Activated gamma-delta T cell (primary cell): ENCODE data around the gene TTBK1.
"Not testable (repeated sequence)": the region's sequence is repeated elsewhere in the genome, so short reads cannot be mapped to it uniquely, and the experiment has no call there.

Experiments used
- DNase-seq: peaks from one replicate; lab custom pipeline; 2025; lab: John Stamatoyannopoulos, UW

TTBK1 gene

DNA sequence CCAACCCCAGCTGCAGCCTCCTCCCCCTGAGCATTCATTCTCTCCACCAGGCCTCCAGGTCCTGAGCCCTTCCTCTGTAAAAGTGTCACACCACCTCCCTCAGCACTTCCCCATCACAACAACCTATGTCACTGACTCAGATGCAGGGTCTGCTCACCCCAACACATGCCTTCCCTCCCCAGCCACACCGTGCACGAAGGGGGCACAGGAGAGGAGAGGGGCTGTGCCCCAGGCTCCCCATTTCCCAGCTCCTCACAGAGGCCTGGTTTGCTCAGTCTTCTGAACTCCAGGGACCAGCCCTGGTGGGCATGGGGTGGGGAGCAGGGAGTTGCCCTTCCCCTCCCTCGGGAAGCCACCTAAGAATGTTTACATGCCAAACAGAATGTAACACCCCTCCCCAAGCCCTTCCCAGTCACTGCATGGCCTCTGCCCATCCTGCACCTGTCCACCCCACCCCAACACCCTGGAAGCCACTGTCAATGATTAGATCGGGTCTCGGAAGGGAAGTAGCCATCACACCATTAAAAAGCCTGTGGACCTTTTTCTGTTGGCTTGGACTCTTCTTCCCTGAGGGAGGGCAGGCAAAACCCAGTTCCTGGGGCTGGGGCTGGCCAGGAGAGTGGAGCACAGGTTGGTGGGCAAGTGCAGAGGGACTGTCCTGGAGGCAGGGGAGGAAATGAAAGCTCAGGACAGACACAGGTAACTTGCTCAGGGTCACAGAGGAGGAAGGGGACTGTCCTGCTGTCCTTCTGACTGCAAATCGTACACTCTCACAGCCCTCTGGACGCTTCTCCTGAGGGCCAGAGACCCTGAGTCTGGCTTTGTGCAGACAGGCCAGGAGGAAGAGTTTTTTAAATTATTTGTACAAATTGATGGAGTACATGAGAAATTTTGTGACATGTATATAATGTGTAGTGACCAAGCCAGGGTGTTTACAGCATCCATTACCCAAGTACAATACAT lies 44.7 kb downstream of the TTBK1 start:
- DNase-seq: no peak

DNA sequence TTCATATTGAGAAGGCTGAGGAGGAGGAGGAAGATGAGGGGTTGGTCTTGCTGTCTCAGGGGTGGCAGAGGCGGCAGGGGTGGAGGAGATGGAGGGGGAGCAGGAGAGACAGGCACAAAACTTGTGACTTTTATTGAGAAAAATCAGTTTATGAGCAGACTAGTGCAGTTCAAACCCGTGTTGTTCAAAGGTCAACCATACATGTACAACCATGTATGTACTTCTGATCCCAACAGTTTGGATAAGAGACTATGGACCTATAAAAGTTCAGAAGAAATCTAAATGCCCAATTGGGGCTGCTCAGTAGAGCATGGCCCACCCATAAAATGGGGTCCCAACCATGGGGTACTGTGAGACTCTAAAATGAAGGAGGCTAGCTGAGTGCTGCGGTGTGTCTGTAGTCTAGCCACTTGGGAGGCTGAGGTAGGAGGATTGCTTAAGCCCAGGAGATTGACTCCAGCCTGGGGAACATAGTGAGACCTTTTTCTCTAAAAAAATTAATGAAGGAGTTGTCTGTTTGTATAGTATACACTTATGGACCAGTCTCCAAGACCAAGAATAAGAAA lies 47.1 kb downstream of the TTBK1 start:
- DNase-seq: no peak

DNA sequence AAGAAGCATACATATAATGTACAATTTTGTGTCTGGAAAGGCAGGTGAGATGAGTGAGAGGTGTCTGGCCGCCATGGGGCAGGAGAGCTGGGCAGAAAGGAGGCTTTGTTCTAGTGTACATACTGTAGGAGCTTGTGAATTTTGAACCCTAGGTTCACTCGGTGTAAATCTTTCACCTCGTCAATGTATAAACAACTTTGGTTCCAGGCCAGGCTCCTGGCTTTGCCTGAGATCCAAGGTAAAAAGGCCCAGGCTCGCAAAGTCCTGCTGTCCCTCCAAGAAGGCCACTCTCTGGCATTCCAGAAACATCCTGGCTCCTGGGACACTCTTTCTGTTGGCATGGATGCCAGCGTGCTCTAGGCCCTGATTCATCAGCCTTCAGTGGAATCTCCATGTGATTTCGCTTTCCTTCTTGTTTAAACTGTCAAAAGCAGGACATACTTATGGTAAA lies 47.6 kb downstream of the TTBK1 start:
- no peak for DNase-seq

DNA sequence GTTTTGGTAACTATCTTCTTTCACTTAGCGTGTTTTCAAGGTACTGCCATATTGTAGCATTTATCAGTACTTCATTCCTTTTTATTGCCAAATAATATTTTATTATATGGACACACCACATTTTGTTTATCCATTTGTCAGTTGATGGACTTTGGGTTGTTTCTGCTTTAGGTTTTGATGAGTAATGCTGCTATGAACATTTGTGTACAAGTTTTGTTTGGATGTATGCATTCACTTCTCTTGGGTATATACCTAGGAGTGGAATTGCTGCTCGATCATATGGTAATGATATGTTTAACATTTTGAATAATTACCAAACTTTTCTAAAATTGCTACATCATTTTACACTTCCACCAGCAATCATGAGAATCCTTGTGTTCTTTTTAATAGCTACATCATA lies 48.4 kb downstream of the TTBK1 start:
- DNase-seq: no peak

DNA sequence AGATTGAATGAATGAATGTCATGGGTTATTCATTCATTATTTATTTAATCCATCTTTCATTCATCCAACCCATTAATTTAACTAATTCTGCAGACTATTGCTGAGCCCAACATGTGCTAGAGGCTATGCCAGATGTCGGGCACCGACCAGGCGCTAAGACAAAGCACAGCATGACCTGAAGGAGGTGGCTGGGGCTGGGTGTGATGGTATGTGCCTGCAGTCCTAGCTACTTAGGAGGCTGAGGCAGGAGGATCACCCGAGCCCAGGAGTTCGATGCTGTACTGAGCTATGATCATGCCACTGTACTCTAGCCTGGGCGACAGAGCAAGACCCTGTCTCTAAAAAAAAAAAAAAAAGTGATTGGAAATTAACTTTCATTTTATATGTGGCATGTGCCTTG lies 49.1 kb downstream of the TTBK1 start:
- no peak for DNase-seq

DNA sequence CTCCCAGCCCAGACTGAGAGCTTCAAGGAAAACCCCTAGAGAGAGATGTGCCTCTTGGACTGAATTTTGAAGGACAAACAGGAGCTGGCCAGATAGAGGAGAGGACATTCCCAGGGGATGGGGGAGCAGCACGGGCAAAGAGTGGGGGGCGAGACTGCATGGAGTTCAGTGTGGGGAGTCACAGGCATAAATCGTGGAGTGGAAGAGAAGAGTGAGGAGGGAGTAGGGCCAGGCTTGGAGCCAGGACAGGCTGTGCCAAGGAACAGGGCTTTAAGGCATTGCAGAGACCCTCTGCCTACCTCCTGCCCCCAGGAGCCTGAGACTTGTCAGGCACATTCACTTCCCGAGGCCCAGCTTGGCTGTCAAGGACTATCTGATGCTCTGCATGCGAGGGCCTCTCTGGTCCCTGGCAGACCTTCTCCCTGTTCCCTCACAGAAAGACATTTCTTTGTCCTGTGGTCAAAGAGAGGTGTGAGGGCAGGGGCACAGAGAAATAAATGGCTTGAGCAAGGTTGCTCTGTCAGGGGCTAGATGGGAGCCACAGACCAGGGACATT lies 49.6 kb downstream of the TTBK1 start:
- DNase-seq: no peak

DNA sequence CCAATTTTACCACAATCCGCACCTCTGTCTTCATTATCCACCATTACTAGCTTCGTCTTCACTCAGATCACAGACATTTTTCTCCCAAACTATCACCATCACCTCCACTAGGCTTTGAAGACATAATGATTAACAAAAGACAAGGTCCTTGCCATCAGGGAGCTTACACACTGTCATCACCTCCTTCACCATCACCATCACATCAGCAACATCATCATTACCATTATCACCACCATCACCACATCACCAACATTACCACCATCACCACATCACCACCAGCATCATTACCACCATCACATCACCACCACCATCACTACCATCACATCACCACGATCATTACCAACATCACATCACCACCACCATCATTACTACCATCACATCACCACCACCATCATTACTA lies 50.4 kb downstream of the TTBK1 start:
- no peak for DNase-seq

DNA sequence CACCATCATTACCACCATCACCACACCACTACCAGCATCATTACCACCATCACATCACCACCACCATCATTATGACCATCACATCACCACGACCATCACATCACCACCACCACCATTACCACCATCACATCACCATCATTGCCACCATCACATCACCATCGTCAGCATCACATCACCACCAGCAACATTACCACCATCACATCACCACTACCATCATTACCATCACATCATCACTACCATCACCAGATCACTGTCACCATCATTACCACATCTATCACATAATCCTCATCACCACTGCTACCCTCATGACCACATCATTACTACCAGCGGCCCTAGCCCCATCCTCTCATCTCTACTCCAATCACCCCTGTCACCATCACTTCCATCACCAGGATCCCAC lies 51.3 kb downstream of the TTBK1 start:
- no peak for DNase-seq

DNA sequence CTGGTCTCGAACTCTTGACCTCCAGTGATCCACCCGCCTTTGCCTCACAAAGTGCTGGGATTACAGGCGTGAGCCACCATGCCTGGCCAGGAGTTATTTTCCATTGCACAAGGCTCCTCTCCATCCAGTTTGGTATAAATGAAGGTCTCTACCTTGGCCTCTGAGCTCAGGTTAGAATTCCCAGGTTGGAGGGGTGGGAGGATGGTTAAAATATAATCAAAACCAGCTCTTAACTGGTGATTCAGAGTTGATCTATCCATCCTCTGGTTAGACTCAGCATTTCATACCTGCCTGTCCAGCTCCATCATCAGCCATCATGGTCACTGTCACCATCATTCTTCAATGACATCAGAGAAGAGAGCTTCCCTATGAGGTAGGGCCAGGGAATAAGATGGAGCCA lies 52.2 kb downstream of the TTBK1 start:
- no peak for DNase-seq

DNA sequence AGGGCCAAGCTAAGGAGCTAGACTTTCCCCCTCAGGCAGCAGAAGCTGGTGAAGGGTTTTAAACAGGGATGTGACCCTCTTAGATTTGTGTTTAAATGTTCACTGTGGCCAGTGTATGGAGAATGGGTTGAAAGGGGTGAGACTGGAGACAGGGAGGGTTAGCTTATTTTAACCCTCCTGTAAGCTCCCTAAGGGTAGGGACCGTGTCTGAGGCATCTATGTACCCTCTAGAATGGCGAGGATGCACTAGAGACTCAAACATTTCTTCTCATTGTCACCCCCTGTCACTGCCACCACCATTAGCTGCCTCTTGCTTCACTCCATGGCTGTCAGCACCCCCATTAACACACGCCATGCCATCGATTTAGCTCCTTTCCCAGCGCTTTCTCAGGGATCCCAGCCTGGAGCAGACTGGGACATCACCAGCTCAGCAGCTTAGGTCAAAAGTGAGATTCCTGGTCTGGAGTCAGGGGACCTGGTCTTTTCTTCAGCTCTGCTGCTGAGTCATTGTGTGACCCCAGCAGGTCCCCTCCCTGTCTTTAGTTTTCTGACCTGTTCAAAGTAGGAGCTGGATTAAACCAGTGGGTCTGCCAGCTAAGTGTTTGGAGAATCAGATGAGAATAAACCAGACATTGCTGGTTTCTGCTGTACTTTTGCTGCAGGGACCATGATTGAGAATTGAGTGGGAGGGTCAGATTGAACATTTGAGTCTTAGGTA lies 53.7 kb downstream of the TTBK1 start:
- DNase-seq: no peak

DNA sequence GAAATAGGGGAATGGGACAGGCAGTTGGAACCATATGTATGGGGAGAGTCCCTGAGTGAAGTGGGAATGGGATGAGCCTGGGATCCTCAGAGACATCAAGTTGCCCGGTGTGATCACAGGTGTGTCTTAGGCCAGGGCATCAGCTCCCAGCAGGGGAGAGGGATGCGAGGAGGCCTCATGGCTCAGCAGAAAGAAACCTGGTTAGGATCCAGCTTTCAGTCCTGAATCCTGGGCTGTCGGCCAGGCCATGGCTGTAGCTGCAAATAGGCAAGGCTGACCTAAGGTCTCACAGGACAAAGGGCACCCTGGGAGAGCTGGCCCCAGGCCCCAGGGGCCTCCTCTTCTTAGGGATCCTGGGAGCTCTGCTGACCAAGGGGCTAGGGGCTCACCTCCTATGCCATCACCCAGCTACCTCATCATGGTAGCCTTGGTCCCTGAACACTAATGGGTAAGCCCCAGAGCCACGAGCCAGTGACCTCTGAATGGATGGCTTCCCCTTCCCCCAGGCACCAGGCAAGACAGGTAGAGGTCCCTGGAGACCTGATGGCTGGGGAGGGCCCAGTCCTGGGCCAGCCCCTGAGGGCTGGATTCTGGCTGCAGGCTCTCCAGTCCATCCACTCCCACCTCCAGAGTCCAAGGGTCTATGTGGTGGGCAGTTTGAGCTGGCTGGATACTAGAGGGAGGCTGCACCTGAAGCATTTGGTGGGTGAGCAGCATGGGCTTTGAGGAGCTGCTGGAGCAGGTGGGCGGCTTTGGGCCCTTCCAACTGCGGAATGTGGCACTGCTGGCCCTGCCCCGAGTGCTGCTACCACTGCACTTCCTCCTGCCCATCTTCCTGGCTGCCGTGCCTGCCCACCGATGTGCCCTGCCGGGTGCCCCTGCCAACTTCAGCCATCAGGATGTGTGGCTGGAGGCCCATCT lies 54.6 kb downstream of the TTBK1 start, which contains the start of gene SLC22A7:
Gene SLC22A7, plus strand, starts transcription at position 617 of the 921 bp plus-strand sequence. Its CDS starts 99 bp downstream, at position 716.
- no peak for DNase-seq

DNA sequence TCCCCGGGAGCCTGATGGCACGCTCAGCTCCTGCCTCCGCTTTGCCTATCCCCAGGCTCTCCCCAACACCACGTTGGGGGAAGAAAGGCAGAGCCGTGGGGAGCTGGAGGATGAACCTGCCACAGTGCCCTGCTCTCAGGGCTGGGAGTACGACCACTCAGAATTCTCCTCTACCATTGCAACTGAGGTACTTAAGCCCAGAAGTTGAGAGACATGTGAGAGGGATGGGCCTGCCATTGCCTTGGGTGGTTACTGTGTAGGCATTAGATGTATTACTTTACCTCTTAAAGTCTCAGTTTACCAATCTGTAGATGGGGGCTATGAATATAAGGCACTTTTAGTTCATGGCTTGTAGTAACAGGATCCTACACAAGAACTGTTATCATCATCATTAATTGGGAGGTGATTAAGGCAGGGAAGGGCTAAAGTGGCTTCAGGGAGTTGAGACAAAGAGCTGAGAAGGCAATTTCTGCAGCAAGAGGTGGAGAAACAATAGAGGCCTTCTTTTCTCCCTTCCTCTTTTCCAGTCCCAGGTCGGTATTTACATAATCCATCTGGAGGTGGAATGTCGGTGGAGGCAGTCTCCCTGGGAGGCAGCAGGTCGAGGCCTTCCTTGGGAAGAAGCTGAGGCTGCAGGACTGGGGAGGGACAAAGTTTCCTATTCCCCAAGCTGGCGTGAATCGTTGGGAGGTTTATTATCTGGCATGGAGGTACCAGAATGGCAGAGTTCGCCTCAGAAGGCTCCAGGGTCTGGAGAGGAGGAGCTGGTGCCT lies 55.5 kb downstream of the TTBK1 start:
- no peak for DNase-seq

DNA sequence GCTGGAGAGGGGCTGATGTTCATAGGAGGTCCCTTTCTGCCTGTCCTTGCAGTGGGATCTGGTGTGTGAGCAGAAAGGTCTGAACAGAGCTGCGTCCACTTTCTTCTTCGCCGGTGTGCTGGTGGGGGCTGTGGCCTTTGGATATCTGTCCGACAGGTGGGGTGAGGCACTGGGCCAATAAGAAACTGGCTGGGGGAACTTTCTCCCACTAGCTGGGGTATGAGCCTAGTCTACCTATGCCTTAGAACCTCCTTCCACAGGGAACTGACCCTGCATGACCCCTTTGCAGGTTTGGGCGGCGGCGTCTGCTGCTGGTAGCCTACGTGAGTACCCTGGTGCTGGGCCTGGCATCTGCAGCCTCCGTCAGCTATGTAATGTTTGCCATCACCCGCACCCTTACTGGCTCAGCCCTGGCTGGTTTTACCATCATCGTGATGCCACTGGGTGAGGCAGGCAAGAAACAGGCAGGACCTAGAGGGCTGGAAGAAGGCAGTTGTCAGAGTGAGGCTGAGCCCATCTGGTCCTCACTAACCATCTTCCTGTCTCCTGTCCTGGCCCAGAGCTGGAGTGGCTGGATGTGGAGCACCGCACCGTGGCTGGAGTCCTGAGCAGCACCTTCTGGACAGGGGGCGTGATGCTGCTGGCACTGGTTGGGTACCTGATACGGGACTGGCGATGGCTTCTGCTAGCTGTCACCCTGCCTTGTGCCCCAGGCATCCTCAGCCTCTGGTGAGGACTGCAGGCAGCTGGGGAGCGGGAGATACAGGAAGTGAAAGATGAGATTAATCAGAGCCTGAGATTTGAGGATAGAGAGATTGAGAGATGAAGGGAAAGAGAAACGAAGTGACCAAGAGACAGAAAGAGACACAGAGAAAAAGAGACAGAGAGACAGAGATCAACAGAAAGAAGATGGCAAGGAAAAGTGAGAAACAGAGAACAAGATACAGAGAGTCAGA lies 56.3 kb downstream of the TTBK1 start:
- DNase-seq: no peak

DNA sequence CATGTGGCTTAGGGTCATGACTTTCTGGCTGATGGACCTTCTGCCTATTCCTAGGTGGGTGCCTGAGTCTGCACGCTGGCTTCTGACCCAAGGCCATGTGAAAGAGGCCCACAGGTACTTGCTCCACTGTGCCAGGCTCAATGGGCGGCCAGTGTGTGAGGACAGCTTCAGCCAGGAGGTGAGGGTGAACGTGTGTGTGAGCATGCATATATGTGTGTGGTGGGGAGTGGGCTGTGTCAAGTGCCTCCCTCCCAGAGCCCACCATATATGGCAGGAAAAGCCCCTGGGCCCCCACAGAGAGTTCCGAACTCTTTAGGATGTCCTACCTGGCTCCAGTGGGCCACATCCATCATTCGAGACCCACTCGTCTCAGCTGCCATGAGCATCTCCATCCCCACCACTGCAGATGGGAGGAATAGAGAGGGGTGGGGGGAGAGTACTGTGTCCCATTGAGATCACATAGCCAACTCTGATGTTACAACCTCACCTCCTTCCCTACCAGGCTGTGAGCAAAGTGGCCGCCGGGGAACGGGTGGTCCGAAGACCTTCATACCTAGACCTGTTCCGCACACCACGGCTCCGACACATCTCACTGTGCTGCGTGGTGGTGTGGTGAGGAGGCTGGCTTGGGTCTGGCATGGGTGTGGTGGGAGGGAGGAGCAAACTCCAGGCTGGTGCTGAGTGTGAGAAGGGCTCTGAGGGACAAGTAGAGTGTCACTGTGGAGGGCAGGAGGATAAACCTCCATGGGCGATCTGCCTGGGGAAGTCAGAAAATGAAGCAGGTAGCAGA lies 58.0 kb downstream of the TTBK1 start:
- DNase-seq: no peak

DNA sequence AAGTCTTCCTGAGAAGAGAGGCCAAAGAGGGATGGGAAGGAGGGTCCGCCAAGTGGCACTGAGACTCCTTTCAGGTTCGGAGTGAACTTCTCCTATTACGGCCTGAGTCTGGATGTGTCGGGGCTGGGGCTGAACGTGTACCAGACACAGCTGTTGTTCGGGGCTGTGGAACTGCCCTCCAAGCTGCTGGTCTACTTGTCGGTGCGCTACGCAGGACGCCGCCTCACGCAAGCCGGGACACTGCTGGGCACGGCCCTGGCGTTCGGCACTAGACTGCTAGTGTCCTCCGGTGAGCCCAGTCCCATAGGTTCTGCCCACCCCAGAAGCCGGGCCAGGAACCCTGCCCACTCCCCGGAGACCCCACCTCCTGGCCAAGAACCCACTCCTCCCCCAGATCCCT lies 58.8 kb downstream of the TTBK1 start:
- DNase-seq: no peak

DNA sequence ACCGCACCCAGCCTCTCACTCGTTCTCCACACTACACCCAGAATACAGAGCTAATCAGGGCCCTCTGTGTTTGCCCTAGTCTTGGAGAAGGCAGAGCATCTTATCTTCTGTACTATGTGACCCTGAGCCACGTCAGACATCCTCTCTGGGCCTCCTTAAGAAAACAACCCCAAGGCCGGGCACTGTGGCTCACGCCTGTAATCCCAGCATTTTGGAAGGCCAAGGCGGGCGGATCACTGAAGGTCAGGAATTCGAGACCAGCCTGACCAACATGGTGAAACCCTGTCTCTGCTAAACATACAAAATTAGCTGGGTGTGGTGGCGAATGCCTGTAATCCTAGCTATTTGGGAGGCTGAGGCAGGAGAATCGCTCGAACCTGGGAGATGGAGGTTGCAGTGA lies 59.7 kb downstream of the TTBK1 start:
- not testable (repeated sequence) for DNase-seq

DNA sequence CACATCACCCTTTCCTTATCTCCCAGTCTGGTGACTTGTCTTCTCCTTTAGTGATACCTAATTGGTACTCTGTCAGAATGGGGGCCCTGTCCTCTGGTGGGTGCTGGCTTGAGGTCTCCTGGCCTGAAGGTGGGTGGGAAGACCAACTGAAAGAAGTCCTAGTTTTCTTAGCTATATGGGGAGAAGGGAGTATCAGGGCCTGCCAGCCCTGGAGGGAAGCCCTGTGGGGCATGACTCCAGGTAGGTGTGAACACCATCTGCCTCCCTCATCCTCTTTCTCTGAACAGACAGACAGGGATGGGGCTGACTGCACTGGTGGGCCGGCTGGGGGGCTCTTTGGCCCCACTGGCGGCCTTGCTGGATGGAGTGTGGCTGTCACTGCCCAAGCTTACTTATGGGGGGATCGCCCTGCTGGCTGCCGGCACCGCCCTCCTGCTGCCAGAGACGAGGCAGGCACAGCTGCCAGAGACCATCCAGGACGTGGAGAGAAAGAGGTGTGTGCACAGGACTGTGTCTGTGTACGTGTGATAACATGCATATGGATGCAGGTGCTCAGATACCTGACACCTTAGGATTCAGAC lies 60.6 kb downstream of the TTBK1 start:
- DNase-seq: no peak

DNA sequence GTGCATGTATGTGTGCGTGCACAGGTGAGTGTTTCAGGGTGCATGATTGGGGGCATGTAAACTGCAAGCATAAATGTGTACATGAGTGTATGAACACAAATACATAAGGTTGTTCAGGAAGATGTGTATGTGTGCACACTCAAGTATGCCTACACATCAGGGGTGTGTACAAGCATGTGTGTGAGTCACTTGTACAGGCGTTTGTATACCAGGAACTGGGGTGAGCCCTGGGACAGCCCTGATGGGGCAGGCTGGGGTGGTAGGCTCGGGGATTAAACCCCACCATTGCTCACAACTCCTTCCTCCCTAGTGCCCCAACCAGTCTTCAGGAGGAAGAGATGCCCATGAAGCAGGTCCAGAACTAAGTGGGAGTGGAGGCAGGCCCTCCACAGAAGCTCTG lies 61.1 kb downstream of the TTBK1 start:
- no peak for DNase-seq
